ENCODE results near the gene POLG2. TPM values are rescaled to one million over a fixed set of nuclear protein-coding genes. Genes with fewer than 3 reads are reported as not detected.
A peak's percentile ranks its signal among the peaks of the same experiment; 100 is the strongest.

POLG2 gene
- total RNA-seq, 1 experiment from 2014 or later: 51.5 TPM

GRCh38 chr17:64448665-64449512 is 48.0 kb downstream of the POLG2 start, which contains the start of gene MILR1:
MILR1 (plus strand) TSS chr17:64449115; CDS start chr17:64449169, 54 bp downstream.
- Histone ChIP-seq H3K4me1 (ENCODE audit: control insufficient read depth in 1 of 2, insufficient read depth in 2 of 2, low read length in 2 of 2) (peaks cover 8 to 24% of the 10 kb centered on the region in 2 experiments), H4K20me1 (ENCODE audit: insufficient read depth) (no peaks in the 10 kb centered on the region), H3K36me3 (ENCODE audit: control insufficient read depth in 1 of 2, insufficient read depth in 2 of 2, low read length in 2 of 2) (no peaks in the 10 kb centered on the region), H2AFZ (ENCODE audit: low read depth, low read length, poor library complexity, severe bottlenecking) (peak within 1 kb of the TSS; percentile 98), H3K9ac (ENCODE audit: low read length) (peak within 1 kb of the TSS; percentile 32), H3K4me3 (replicated peaks in 1 of 2; ENCODE audit: low read depth in 1 of 2, low read length in 2 of 2) (peak within 1 kb of the TSS; percentile 2 to 24), H3K27me3 (ENCODE audit: insufficient read depth, low read length) (no peaks in the 10 kb centered on the region), H3K9me3 (ENCODE audit: control insufficient read depth in 1 of 2, insufficient read depth in 1 of 2, low read depth in 1 of 2, low read length in 2 of 2) (no peaks in the 10 kb centered on the region), H3K79me2 (ENCODE audit: insufficient read depth, low read length) (no peaks in the 10 kb centered on the region), H3K4me2 (ENCODE audit: low read length) (peak within 1 kb of the TSS; percentile 74), H3K9me2 (ENCODE audit: insufficient read depth) (no peaks in the 10 kb centered on the region), H3K27ac (ENCODE audit: low read depth, low read length) (no peak within 1 kb of the TSS)
- DNase-seq (ENCODE audit: low read depth, low spot score) (peak; percentile 65), ATAC-seq (peak; percentile 90)
- intact Hi-C loops (cut with micrococcal nuclease): no loop called here
- ChIA-PET POLR2A (interaction anchor here (1.1 to 1.4 kb wide), 2 partner anchors 56 to 58 kb away, joined by 3 to 5 read pairs; partner anchors contain the start of genes CEP95 and DDX5), RAD21 (ENCODE audit: low non-redundant PET in 1 of 2, low total read pairs in 2 of 2, uncharacterized antibody in 2 of 2, unreplicated experiment in 2 of 2) (no interaction called here), CTCF (interaction anchor here (0.9 to 1.9 kb wide), 2 partner anchors 19 to 42 kb away, joined by 4 to 6 read pairs; no protein-coding TSS in a partner anchor)
- no TSS peak for BruUV-seq (replicated peaks)
- TF ChIP-seq, protein P1, sequence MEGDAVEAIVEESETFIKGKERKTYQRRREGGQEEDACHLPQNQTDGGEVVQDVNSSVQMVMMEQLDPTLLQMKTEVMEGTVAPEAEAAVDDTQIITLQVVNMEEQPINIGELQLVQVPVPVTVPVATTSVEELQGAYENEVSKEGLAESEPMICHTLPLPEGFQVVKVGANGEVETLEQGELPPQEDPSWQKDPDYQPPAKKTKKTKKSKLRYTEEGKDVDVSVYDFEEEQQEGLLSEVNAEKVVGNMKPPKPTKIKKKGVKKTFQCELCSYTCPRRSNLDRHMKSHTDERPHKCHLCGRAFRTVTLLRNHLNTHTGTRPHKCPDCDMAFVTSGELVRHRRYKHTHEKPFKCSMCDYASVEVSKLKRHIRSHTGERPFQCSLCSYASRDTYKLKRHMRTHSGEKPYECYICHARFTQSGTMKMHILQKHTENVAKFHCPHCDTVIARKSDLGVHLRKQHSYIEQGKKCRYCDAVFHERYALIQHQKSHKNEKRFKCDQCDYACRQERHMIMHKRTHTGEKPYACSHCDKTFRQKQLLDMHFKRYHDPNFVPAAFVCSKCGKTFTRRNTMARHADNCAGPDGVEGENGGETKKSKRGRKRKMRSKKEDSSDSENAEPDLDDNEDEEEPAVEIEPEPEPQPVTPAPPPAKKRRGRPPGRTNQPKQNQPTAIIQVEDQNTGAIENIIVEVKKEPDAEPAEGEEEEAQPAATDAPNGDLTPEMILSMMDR (IDR thresholded peaks at IDR 0.05 in 2 of 3, conservative IDR thresholded peaks at IDR 0.05 in 1 of 3; ENCODE audit: borderline replicate concordance in 1 of 3, insufficient read depth in 1 of 3, low read depth in 2 of 3, low read length in 2 of 3): no peak
- no peak for TF ChIP-seq ZNF274 (IDR thresholded peaks at IDR 0.05; ENCODE audit: low read depth, low read length)
- no peak for TF ChIP-seq POLR2A (IDR thresholded peaks at IDR 0.05; ENCODE audit: borderline replicate concordance, extremely low read depth, insufficient read depth, insufficient read length)
- TF ChIP-seq, protein P2, sequence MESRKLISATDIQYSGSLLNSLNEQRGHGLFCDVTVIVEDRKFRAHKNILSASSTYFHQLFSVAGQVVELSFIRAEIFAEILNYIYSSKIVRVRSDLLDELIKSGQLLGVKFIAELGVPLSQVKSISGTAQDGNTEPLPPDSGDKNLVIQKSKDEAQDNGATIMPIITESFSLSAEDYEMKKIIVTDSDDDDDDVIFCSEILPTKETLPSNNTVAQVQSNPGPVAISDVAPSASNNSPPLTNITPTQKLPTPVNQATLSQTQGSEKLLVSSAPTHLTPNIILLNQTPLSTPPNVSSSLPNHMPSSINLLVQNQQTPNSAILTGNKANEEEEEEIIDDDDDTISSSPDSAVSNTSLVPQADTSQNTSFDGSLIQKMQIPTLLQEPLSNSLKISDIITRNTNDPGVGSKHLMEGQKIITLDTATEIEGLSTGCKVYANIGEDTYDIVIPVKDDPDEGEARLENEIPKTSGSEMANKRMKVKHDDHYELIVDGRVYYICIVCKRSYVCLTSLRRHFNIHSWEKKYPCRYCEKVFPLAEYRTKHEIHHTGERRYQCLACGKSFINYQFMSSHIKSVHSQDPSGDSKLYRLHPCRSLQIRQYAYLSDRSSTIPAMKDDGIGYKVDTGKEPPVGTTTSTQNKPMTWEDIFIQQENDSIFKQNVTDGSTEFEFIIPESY (IDR thresholded peaks at IDR 0.05; ENCODE audit: extremely low read depth, insufficient replicate concordance, low read length): no peak
- TF ChIP-seq YY1 (IDR thresholded peaks at IDR 0.05; ENCODE audit: extremely low read depth, insufficient replicate concordance, low read depth, low read length): no peak
- TF ChIP-seq RAD21 (IDR thresholded peaks at IDR 0.05; ENCODE audit: low read depth): no peak
- no peak for TF ChIP-seq ZFX (IDR thresholded peaks at IDR 0.05)
- no peak for TF ChIP-seq EGR1 (IDR thresholded peaks at IDR 0.05; ENCODE audit: low read depth)
- TF ChIP-seq, protein P3, sequence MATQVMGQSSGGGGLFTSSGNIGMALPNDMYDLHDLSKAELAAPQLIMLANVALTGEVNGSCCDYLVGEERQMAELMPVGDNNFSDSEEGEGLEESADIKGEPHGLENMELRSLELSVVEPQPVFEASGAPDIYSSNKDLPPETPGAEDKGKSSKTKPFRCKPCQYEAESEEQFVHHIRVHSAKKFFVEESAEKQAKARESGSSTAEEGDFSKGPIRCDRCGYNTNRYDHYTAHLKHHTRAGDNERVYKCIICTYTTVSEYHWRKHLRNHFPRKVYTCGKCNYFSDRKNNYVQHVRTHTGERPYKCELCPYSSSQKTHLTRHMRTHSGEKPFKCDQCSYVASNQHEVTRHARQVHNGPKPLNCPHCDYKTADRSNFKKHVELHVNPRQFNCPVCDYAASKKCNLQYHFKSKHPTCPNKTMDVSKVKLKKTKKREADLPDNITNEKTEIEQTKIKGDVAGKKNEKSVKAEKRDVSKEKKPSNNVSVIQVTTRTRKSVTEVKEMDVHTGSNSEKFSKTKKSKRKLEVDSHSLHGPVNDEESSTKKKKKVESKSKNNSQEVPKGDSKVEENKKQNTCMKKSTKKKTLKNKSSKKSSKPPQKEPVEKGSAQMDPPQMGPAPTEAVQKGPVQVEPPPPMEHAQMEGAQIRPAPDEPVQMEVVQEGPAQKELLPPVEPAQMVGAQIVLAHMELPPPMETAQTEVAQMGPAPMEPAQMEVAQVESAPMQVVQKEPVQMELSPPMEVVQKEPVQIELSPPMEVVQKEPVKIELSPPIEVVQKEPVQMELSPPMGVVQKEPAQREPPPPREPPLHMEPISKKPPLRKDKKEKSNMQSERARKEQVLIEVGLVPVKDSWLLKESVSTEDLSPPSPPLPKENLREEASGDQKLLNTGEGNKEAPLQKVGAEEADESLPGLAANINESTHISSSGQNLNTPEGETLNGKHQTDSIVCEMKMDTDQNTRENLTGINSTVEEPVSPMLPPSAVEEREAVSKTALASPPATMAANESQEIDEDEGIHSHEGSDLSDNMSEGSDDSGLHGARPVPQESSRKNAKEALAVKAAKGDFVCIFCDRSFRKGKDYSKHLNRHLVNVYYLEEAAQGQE (IDR thresholded peaks at IDR 0.05; ENCODE audit: low read depth): no peak
- peak; percentile 48; the same call in 1 of the 2 replicates for TF ChIP-seq POLR2AphosphoS5 (IDR thresholded peaks at IDR 0.05; ENCODE audit: low read depth, low read length)
- TF ChIP-seq FOSL1 (IDR thresholded peaks at IDR 0.05; ENCODE audit: low read depth): peak; percentile 63; the same call in 1 of the 2 replicates
- peak; percentile 40; the same call in 1 of the 2 replicates for TF ChIP-seq CBX3 (IDR thresholded peaks at IDR 0.05; ENCODE audit: low read depth)
- TF ChIP-seq SP1 (IDR thresholded peaks at IDR 0.05; ENCODE audit: low read depth): peak; percentile 54; the same call in 1 of the 2 replicates
- TF ChIP-seq CEBPB (IDR thresholded peaks at IDR 0.05; ENCODE audit: low read depth): peak; percentile 82
- no peak for TF ChIP-seq SRF (IDR thresholded peaks at IDR 0.05; ENCODE audit: low read depth)
- TF ChIP-seq, protein P4, sequence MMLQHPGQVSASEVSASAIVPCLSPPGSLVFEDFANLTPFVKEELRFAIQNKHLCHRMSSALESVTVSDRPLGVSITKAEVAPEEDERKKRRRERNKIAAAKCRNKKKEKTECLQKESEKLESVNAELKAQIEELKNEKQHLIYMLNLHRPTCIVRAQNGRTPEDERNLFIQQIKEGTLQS (IDR thresholded peaks at IDR 0.05): no peak
- TF ChIP-seq, protein P5, sequence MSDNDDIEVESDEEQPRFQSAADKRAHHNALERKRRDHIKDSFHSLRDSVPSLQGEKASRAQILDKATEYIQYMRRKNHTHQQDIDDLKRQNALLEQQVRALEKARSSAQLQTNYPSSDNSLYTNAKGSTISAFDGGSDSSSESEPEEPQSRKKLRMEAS (IDR thresholded peaks at IDR 0.05): no peak
- TF ChIP-seq EZH2phosphoT487 (IDR thresholded peaks at IDR 0.05; ENCODE audit: borderline replicate concordance): no peak
